Hematopoietic multipotent progenitor cell treated with erythropoietin and hydrocortisone succinate and interleukin-3 and kit ligand, for 17 days (in vitro differentiated cells): ENCODE measurements around the gene FBXO31.

ENCODE experiments used
- DNase-seq: peaks from one replicate; pipeline ENCODE4 v3.0.0-alpha.2; 2015; ENCODE audit warnings: low spot score

Gene FBXO31

DNA sequence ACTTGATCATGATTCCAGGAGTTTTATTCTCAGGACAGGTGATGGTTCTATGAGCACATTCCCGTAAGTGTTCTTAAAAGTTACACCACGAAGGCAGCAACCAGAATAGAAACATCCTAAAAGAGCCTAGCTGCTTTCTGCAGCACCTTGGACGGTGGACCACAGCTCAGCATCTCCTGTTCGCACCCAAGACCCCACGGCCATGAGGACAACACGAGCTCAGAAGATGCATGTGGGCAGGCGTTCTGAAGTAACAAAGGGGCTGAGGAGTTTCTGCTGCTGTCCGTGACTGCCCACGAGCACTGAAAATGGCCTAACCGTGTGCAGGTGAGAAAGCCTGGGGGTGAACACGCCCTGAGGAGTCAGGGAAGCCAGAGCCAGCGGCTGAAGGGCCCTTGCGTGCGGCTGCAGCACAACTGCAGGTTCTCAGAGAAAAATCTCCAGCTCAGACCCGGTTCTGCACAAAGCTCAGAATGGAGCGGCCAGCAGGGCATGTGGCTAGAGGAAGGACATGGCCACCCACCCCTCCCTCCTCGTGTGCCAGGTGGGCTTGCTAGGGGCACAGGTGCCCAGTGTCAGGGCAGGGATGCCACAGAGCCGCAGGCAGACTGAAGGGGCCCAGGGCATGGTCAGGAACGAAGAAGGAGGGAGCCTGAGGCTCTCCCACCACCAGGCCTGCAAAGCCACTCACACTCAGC is 55.6 kb downstream of the FBXO31 start:
- DNase-seq = no peak

- DNase-seq = no peak
Measured at GRCh38 chr16:87326151-87326571, 57.4 kb downstream of the FBXO31 start.

DNA sequence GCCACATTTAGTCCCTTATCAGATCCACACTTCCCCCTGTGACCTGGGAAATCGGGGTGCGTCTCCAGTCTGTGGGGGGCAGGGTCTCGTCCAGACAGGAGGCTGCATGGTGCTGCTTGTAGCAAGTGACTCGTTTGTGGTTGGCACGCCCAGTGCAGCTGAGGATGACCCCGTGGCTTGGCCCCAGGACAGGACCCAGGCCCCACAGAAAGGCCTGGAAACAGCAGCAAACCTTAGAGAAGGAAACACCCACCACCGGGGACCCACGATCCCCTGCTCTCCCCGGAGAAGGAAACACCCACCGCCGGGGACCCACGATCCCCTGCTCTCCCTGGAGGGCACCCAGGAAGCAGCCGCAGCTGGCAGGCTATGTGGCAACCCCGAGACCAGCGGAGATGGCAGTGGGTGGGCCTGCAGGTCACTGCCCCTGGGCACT is 58.1 kb downstream of the FBXO31 start:
- no peak for DNase-seq

DNA sequence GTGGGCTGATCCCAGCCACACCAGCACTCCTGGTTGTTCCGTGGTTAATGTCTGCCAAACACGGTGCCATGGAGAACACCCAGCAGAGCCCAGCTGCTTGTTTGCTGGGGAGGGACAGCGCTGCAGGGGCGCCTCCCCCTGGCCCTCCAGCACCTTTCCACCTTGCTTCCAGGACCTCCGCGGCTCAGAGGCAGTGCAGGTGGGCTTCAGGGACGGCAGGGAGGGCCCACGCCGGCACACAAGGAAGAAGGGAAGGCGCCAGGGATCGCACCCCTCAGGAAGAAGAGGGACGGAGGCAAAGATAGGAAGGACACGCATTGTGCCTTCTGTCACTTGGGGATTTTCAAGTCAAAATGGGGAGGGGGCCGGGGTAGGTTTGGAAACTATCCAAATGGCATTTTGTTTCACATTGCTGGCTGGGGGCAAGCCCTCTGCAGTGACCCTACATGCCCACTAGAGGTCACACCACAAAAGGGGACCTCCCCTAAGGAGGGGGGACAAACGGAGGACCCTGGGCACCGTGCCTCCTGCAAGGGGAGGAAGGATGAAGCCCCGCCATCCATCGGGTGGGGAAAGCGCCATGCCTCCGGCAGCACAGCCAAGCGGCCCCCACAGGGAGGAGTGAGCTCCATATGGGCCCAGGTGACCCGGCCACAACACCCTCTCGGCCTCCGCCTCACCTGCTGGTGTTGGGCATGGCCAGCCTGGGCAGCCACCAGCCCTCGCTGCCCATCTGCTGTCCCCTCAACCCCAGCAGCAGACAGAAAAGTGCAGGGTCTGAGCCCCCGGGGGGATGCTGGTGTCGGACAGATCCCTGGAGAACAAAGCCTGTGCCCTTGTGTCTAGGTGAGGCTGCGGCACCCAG is 58.9 kb downstream of the FBXO31 start:
- peak; percentile 58 for DNase-seq

GRCh38 chr16:87323727-87324410 is 59.7 kb downstream of the FBXO31 start:
- DNase-seq = no peak

DNA sequence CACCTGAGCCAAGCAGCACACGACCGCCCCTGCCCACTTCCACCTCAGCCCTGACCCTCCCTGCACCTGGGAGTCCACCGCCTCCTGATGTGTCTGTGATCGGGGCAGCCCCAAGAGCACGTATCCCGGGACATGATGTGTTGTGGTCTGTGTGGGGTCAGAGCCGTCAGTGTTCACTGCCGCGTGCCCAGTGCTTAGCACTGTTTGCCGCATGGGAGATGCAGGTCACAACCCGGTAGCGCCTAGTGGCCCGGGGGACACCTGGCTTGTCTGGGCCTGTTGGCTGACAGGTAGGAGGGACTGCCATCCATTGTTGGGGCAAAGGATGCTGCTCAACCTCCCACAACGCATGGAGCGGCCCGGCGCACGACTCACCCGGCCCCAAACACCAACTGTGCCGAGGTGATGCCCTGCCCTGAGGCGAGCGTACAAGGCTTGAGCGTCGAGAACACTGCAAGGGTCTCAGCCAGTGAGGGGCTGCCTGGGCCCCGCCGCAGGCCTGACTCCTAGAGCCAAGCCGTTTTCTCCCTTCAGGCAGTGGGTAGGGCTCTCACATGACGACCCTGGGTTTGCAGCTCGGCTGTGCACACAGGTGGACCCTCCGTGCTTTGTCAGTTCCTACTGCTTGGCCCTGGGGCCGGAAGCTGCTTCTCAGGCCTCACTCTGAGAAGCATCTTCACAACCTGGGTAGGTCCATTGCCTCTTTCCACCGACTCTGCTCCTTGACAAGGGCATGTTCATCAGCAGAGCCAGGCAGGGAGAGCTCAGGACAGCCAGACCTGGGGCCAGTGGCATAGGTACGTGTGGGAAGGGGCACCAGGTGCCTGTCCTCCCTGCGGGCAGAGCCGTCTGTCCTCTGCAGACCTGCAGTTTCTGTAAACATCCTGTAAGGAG is 60.5 kb downstream of the FBXO31 start:
- DNase-seq = no peak

DNA sequence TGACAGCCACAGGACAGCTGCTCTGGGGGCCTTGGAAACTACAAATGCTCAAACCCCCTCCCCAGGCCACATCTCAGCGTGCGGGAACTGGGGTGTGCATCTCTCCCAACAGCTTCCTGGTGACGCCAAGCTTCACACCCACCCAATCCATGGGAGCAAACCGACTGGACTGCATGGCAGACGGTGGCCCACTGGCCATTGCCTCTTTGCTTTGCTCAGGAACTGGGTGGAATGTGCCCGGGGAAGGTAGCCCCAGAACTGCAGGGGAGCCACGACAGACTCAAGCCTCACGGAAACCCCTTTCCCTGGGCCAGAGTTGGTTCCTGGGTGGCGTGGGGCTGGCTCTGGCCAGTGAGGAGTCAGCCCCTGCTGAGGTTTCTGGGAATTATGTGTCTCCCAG is 61.2 kb downstream of the FBXO31 start:
- DNase-seq = no peak

DNA sequence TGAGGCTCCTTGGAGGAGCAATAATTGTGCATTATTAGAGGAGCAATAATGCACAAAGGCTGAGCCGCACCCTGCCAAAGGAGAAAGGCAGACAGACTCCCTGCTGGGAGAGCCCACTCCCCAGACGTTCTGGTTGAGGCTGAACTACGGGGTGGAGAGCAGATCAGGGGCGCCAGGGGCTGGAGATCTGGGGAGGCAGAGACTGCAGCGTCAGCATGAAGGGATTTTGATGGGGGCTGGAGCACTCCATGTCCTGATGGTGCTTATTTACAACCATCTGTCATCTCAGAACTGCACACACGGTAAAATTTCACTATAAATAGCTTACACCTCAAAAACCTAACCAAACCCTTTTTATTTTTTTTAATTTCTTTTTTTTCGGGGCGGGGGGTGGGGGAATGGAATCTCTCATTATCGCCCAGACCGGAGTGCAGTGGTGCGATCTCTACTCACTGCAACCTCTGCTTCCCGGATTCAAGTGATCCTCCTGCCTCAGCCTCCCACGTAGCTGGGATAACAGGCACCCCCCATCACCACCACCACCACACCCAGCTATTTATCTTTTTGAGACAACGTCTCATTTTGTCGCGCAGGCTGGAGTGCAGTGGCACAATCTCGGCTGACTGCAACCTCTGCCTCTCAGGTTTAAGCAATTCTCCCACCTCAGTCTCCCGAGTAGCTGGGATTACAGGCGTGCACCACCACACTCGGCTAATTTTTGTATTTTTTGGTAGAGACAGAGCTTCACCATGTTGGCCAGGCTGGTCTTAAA is 62.1 kb downstream of the FBXO31 start:
- no peak for DNase-seq

DNA sequence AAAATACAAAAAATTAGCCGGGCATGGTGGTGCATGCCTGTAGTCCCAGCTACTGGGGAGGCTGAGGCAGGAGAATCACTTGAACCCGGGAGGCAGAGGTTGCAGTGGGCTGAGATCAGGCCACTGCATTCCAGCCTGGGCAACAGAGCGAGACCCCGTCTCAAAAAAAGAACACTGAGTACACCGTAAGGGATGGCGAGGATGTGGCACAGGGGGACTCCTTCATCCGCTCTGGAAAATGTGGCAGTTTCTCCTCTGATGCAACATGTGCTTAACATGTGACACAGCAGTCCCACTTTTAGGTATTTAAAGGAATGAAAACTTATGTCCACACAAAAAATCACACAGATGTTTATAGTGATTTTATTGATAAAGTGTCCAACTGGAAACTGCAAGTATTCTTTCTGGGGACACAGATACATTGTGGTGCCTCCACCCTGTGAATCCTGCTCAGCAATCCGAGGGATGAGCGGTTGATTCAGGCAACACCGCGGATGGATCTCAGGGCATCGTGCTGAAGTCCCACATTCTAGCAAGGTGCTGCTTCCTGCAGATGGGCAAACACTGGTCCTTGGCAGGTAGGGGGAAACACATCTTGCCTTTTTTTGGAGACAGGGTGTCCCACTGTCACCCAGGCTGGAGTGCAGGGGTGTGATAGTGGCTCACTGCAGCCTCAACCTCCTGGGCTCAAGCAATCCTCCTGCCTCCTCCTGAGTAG is 62.9 kb downstream of the FBXO31 start:
- DNase-seq = no peak

DNA sequence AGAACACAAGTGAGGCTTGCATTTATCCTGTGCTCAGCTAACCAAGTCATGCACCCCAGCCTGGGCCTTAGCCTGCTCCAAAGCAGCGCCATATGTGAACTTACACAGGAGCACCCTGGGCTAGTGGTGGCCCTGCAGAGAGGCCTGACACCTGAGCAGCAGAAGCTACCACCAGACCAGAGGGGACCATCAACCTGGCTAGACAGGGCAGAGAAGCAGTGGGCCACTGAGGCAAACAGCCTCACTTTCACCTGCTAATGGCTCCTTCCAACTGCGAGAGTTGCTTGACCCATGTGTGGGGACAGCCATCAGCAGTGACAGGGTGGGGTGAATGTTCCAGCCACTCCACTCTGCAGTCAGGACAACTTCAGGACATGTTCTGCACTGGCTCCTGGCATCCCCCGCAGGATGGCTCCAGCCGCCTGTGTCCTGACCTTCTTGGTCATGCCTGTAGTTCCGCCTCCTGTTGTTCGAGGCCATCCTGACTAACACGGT is 63.5 kb downstream of the FBXO31 start:
- no peak for DNase-seq

- DNase-seq = no peak
Measured at GRCh38 chr16:87319011-87319410, 64.6 kb downstream of the FBXO31 start.

GRCh38 chr16:87317750-87318644 is 65.6 kb downstream of the FBXO31 start:
- no peak for DNase-seq

DNA sequence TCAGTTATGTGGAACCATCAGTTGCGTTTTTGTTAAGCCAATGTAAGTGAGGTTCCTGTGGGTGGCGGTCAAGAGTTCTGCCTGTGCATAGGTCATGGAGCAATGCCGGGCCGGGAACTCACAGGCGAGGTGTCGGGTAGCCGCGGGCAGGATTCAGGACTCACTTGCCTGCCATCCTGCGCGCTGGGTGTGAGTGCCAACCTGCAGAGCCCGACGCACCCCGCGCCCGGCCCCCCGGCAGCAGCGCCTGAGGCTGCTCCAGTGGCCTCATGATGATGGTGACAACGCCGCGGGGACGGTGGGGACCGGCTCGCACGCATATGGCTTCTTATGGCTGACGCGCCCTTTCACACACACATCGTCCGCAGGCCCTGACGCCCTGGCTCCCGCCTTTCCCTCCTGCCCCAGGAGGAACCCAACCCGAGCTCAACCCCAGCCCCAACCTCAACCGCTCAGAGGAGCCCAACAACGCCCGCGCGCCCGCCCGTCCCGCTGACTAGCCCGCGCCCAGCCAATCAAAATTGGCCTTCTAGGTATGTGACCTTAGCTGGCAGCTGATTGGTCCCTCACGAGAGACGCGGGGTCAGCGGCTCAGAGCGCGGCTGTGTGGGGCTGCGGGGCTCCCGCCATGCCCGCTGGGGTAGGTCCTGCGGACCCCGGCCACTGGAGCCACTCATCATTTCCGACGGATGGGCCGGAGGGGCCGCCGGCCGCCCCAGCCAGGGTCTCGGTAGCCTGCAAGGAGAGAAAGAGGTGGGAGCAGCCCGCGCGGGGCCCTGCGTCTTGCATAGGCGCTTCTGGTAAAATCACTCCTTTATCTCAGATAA is 66.4 kb downstream of the FBXO31 start, which contains the start of gene C16orf95:
TSS of gene C16orf95 (minus strand) at position 470 of the 827 bp plus-strand sequence. CDS start at position 320, 150 bp downstream.
- DNase-seq = peak; percentile 96

- DNase-seq = no peak
Measured at GRCh38 chr16:87316450-87316922, 67.1 kb downstream of the FBXO31 start.

- no peak for DNase-seq
Measured at GRCh38 chr16:87314990-87315420, 68.6 kb downstream of the FBXO31 start.

GRCh38 chr16:87312008-87312407 is 71.6 kb downstream of the FBXO31 start:
- no peak for DNase-seq

DNA sequence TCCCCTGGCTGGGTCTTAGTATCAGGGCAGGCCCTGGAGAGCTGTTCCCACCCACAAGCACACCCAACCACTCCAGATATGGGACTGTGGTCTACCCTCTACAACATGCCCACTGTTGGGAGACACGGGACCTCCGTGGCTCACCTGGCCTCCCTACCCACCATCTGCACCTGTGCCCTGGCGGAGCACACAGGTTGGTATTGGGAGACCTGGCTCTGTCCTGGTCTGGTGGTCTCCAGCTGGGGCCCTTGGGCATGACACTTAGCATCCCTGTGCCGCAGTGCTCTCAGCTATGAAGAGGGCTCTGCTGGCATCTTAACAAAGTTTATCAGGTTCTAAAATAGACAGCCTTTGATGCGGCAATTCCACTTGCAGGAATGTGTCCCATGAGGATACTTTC is 72.2 kb downstream of the FBXO31 start:
- no peak for DNase-seq

DNA sequence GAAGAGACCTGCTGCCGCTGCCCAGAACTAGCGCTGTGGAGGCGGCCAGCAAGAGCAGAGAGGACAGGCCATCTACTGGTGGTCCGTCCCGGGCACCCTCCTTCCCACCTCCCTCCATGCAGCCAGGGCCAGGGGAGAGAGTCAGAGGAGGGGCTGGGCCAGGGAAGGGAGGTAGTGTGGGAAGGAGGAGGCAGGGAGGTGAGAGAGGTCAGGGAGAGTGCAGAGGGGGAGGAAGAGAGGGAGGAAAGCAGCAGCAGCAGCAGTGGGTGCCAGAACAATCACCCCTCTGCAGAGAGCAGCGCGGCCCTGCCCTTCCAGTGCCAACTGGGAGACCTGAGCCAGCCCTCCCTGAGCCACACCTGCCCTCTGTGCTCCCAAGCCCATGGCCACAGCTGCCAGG is 73.0 kb downstream of the FBXO31 start:
- no peak for DNase-seq
